Lower leg skin (tissue), 3 donors: ENCODE data around the gene FBLN2.

ENCODE experiments used
- POLR2A ChIP-seq, 2 donors: fragments of 450-650 bp; IDR thresholded peaks; one replicate each; pipeline ENCODE4 v1.6.1; 2016 to 2017; ENCODE audit warnings: antibody characterized with exemption in 2 of 2, mild to moderate bottlenecking in 1 of 2, moderate library complexity in 1 of 2
- TF ChIP-seq, protein P1 (sequence below), 3 donors: fragments of 450-650 bp; IDR thresholded peaks; one replicate each; pipeline ENCODE4 v1.5.1; 2016; ENCODE audit warnings: antibody characterized with exemption in 3 of 3, mild to moderate bottlenecking in 3 of 3, moderate library complexity in 2 of 3

DNA sequence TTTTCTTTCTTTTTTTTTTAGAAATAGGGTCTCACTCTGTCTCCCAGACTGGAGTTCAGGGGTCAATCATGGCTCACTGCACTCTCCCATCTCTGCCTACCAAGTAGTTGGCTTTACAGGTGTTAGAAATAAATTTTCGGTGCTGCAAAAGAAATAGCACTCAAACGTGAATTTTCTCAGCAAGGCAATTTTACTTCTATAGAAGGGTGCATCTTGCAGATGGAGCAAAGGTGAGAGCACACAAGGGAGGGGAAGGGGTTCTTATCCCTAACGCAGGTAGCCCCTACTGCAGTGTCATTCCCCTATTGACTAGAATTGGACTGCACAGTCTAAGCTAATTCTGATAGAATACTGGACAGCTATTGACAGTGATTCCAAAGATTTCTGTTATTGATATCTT lies 6.8 kb upstream of the FBLN2 start:
- TF ChIP-seq POLR2A (IDR thresholded peaks at IDR 0.05): no peak
- TF ChIP-seq, protein P1, sequence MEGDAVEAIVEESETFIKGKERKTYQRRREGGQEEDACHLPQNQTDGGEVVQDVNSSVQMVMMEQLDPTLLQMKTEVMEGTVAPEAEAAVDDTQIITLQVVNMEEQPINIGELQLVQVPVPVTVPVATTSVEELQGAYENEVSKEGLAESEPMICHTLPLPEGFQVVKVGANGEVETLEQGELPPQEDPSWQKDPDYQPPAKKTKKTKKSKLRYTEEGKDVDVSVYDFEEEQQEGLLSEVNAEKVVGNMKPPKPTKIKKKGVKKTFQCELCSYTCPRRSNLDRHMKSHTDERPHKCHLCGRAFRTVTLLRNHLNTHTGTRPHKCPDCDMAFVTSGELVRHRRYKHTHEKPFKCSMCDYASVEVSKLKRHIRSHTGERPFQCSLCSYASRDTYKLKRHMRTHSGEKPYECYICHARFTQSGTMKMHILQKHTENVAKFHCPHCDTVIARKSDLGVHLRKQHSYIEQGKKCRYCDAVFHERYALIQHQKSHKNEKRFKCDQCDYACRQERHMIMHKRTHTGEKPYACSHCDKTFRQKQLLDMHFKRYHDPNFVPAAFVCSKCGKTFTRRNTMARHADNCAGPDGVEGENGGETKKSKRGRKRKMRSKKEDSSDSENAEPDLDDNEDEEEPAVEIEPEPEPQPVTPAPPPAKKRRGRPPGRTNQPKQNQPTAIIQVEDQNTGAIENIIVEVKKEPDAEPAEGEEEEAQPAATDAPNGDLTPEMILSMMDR (IDR thresholded peaks at IDR 0.05): no peak
